ENCODE results near the gene ENO2.
"Not testable (repeated sequence)": the region's sequence is repeated elsewhere in the genome, so short reads cannot be mapped to it uniquely, and the experiment has no call there.

ENO2 gene

GRCh38 chr12:6886206-6886999, 28.0 kb upstream of the ENO2 start:
- not testable (repeated sequence) for DNase-seq (ENCODE audit: low read depth, low spot score)

GRCh38 chr12:6887460-6887859, 26.9 kb upstream of the ENO2 start:
- no peak for DNase-seq (ENCODE audit: low read depth, low spot score)

DNA sequence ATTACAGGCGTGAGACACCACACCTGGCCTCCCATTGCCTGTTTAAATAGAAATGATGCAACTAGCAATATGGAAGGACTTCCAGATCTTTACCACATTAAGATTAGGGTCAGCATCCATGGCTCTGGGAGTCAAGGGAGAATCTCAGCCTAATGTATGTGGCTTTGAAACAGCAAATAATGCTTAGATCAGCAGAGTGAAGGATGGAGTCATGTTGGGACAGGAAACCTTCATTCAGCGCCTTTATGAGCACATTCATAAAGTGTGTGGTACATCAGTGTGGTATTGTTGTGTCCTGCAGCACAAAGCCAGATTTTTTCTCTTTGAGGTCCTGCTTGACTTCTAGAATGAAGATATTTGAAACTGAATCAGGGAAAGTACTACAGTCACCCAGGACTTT, 26.0 kb upstream of the ENO2 start:
- no peak for DNase-seq (ENCODE audit: low read depth, low spot score)

DNA sequence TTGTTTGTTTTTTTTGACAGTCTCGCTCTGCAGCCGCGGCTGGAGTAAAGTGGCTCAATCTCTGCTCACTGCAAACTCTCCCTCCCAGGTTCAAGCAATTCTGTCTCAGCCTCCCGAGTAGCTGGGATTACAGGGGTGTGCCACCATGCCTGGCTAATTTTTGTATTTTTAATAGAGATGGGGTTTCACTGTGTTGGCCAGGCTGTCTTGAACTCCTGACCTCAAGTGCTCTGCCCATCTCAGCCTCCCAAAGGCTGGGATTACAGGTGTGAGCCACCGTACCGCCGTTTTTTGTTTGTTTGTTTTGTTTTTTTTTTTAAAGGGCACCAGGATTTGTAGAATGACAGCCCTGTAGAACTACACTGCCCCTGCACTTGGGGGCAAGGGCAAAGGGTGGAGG, 25.6 kb upstream of the ENO2 start:
- not testable (repeated sequence) for DNase-seq (ENCODE audit: low read depth, low spot score)

DNA sequence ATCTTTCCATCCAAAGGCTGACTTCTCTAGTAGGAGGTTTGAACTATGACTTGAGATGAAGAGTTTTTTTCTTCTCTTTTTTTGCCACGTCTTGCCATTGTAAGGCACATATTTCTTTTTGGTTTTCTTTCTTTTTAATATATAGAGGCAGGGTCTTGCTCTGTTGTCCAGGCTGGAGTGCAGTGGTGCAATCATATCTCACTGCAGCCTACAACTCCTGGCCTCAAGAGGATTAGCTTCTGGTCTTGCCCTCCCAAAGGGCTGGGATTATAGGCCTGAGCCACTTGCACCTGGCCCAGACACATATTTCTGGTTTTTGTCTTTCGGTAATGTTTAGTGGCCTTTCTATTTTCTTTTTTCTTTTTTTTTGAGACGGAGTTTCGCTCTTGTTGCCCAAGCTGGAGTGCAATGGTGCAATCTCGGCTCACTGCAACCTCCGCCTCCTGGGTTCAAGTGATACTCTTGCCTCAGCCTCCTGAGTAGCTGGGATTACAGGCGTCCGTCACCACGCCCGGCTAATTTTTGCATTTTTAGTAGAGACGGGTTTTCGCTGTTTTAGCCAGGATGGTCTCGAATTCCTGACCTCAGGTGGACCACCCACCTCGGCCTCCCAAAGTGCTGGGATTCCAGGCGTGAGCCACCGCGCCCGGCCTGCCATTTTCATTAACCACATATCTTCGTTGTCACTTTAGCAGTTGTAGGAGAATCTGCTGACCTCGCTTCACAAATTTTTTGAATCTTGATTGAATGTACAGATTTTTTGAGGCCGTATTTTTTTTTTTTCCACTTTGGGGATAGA, 24.4 kb upstream of the ENO2 start:
- DNase-seq (ENCODE audit: low read depth, low spot score), result not testable (repeated sequence)

GRCh38 chr12:6890789-6891645, 23.4 kb upstream of the ENO2 start:
- DNase-seq (ENCODE audit: low read depth, low spot score), result peak; percentile 96

GRCh38 chr12:6891646-6892001, 22.8 kb upstream of the ENO2 start:
- no peak for DNase-seq (ENCODE audit: low read depth, low spot score)

GRCh38 chr12:6892683-6893082, 21.7 kb upstream of the ENO2 start:
- DNase-seq (ENCODE audit: low read depth, low spot score), result not testable (repeated sequence)

GRCh38 chr12:6894321-6894720, 20.1 kb upstream of the ENO2 start:
- no peak for DNase-seq (ENCODE audit: low read depth, low spot score)

- DNase-seq (ENCODE audit: low read depth, low spot score), result no peak
Measured at GRCh38 chr12:6896846-6897435, 17.4 kb upstream of the ENO2 start.

DNA sequence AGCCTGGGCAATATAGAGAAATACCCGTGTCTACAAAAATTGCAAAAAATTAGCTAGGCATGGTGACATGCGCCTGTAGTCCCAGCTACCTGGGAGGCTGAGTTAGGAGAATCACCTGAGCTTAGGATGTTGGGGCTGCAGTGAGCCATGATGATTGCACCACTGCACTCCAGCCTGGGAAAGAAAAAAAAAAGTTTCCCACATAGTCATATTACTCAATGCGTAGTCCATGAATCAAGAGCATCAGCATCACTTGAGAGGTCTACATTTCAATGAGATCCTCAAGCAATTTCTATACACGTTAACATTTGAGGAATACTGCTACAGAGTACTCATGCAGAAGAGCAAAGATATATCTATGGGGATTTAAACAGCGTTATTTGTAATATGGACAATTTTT, 15.0 kb upstream of the ENO2 start:
- DNase-seq (ENCODE audit: low read depth, low spot score), result no peak

DNA sequence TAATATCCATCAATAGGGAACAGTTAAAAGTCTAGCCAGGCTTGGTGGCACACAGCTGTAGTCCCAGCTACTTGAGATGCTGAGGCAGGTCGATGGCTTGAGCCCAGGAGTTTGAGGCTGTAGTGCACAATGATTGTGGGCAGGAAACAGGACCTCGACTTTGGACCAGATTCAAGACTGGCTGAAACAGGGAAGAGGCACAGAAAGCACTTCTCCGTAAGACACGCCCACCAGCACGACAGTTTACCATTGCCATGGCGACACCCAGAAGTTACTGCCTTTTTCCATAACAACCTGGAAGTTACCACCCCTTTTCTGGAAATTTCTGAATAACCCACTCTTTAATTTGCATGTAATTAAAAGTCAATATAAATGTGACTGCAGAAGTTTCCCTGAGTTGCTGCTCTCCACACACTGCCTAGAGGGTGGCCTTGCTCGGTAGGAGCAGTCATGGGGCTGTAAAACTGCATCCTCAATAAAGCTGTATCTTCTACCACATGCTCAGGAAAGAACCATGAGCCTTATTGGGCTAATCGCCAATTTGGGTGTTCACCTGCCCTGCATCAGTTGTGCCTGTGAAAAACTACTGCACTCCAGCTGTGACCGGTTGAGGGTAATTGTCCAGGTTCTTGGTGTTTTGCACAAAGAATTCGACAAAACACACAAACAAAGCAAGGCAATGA, 14.4 kb upstream of the ENO2 start:
- DNase-seq (ENCODE audit: low read depth, low spot score), result no peak

- no peak for DNase-seq (ENCODE audit: low read depth, low spot score)
Measured at GRCh38 chr12:6902448-6902847, 11.9 kb upstream of the ENO2 start.

- no peak for DNase-seq (ENCODE audit: low read depth, low spot score)
Measured at GRCh38 chr12:6903722-6904121, 10.7 kb upstream of the ENO2 start.

DNA sequence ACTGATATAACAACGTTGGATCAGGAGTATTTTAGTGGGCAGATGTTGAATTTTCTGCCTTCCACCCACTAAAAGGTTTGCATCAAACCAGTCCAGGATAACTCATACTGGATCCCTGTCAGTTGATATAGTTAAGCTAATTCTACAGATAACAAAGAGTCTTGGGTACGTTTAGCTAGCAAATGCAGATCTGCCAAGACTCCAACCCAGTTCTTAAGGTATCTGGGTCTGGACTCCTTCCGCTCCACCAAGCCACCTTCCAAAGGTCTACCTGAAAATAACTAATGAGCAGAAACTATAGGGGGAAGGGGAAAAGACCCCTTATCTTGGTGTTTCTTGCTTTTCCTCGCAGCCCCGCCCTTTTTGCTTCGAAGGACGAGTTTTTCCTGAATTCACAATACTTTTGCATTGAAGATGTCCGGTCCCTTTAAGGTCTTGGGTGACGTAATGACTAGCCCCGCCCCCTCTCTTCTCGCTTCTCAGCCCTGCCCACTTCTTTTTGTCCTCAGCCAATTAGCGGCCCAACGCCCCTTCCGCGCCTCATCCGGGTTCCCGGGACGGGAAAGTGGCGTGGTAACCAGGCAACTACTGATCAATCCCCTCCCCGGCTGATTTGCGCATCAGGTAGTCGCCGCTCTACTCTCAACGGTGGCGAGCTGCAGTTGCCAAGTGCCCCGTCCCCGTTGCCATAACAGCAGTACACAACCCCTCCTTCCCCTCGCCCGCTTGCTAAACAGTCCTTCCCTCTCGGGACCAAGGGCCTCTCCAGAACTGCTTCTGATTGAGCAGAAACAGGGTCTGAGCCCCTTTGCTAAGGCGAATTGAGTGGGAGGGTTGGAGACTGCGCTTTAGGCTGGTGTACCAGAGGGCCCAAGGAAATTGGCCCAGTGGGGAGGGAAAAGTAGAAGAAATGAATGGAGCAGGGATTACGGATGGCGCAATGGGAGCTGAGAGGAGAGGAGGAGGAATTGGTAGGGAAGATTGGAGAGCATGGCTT, 9.8 kb upstream of the ENO2 start, which contains the start of gene LRRC23:
Gene LRRC23, plus strand, starts transcription at position 543 of the 997 bp plus-strand sequence. CDS start 812 bp downstream, outside the sequence.
- peak; percentile 93 for DNase-seq (ENCODE audit: low read depth, low spot score)

DNA sequence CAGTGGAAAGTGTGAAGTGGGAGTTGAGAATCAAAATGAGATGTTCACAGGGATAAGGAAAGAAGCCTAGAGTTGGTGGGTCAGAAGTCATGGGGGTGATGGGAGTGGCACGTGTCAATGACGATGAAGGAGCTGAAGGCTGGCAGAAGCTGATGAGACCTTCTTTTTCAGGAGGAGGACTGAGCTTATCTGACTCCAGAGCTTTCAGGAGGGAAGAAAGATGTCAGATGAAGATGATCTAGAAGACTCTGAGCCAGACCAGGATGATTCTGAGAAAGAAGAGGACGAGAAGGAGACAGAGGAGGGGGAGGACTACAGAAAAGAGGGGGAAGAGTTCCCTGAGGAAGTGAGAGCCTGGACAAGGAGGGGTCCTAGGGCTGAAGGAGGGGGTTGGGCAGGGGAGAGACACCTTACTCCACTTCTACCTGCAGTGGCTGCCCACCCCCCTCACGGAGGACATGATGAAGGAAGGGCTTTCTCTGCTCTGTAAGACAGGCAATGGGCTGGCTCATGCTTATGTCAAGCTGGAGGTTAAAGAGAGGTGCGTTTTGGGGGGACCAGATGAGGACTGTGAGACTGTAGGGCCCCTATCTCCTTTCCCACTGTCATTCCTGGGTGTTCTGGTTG, 8.9 kb upstream of the ENO2 start:
- no peak for DNase-seq (ENCODE audit: low read depth, low spot score)

- not testable (repeated sequence) for DNase-seq (ENCODE audit: low read depth, low spot score)
Measured at GRCh38 chr12:6908141-6908540, 6.2 kb upstream of the ENO2 start.

DNA sequence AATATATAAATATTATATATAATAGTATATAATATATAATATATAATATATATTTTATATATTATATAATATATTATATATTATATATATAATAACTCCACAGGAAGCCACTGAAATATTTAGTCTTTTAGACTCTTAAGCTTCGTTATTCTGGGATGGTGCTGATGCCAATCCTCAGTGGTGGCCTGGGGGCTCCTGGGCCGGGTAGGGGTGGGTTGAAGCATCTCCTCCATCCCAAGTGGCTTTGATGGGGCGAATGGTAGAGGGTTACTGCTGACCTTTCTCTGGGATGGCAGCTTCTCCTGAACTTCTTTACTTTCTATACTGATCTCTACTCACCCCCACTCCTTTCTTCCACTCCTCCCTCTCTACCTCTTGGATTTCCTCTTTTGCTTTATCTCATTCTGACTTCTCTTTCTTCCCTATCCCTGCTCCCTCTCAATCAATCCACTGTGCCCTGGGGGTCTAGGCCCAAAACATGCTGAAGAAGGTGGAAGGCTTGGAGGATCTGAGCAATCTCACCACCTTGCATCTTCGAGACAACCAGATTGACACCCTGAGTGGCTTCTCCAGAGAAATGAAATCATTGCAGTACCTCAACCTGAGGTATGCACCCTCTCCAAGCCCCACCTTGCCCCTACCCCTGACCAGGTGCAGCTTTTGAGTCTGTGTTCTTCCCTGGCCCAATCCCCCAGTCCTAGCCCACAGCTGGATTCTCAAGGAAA, 4.8 kb upstream of the ENO2 start:
- DNase-seq (ENCODE audit: low read depth, low spot score), result no peak

Measured in activated naive CD8-positive, alpha-beta T cell treated with anti-CD3 and anti-CD28 coated beads, Interleukin-2, amount 50 U/mL, for 16 hours (primary cell).